H1 (cell line): ENCODE measurements around the gene SLC5A11. TPM values are rescaled to one million over a fixed set of nuclear protein-coding genes. Genes with fewer than 3 reads are reported as not detected.

Experiments
- CTCF ChIA-PET: fragments of 300-600 bp; sonication (Branson Sonifier 250); formaldehyde crosslinking; loops from one replicate; lab custom pipeline; 2021; ENCODE audit not compliant: partially characterized antibody; lab: Charles Lee
- POLR2A ChIA-PET: fragments of 300-600 bp; sonication (Branson Sonifier 250); formaldehyde crosslinking; loops from one replicate; lab custom pipeline; 2021; ENCODE audit warnings: inconsistent platforms; ENCODE audit not compliant: partially characterized antibody; lab: Charles Lee
- DNase-seq, 2 experiments: peaks; one replicate each; pipeline versions ENCODE4 v3.0.0 to v3.0.0-alpha.2; 2010 to 2022; ENCODE audit warnings: low spot score in 2 of 2, low read depth in 1 of 2, mixed read lengths in 1 of 2
- FAIRE-seq: peaks from 2 replicates; lab custom pipeline; 2011; peaks lifted over from hg19 to GRCh38; lab: Jason Lieb, UNC
- H2AFZ ChIP-seq: 2 replicates; pipeline ENCODE4 v1.8.1; 2012; ENCODE audit warnings: low read length, inconsistent platforms
- H2AK5ac ChIP-seq: 2 replicates; pipeline ENCODE4 v1.6.1; 2013; ENCODE audit warnings: low read depth, low read length
- H2BK120ac ChIP-seq: replicated peaks from 2 replicates; pipeline ENCODE3; 2013; ENCODE audit warnings: low read depth, low read length, inconsistent platforms
- H2BK12ac ChIP-seq: 2 replicates; pipeline ENCODE4 v1.6.1; 2013; ENCODE audit warnings: low read depth, low read length
- H2BK15ac ChIP-seq: 2 replicates; pipeline ENCODE4 v1.6.1; 2013; ENCODE audit warnings: low read length
- H2BK20ac ChIP-seq: 2 replicates; pipeline ENCODE4 v1.6.1; 2013; ENCODE audit warnings: low read length
- H2BK5ac ChIP-seq: 2 replicates; pipeline ENCODE4 v1.6.1; 2013; ENCODE audit warnings: low read depth, low read length
- H3K14ac ChIP-seq: 2 replicates; pipeline ENCODE4 v1.6.1; 2013; ENCODE audit warnings: inconsistent platforms; ENCODE audit not compliant: insufficient read length
- H3K18ac ChIP-seq: 2 replicates; pipeline ENCODE4 v1.6.1; 2013; ENCODE audit warnings: low read length; ENCODE audit errors: extremely low read depth
- H3K23ac ChIP-seq: 2 replicates; pipeline ENCODE4 v1.6.1; 2013; ENCODE audit warnings: inconsistent platforms; ENCODE audit not compliant: insufficient read length
- H3K23me2 ChIP-seq: 2 replicates; pipeline ENCODE4 v1.6.1; 2013; ENCODE audit warnings: low read depth, low read length
- H3K27ac ChIP-seq: 2 replicates; pipeline ENCODE4 v1.6.1; 2011; ENCODE audit warnings: low read depth, low read length, inconsistent platforms
- H3K27me3 ChIP-seq, 4 experiments: replicated peaks in 1 of 4; 1 replicate in 1 of 4; 2 replicates in 3 of 4; pipeline versions ENCODE4 v1.6.1 to v1.8.1; 2011 to 2013; ENCODE audit warnings: low read length in 3 of 4, mild to moderate bottlenecking in 3 of 4, inconsistent platforms in 2 of 4, mixed read lengths in 2 of 4, moderate library complexity in 1 of 4; ENCODE audit not compliant: control insufficient read depth in 3 of 4, insufficient read depth in 3 of 4; ENCODE audit errors: extremely low read depth in 1 of 4
- H3K36me3 ChIP-seq, 4 experiments: 2 replicates each; pipeline versions ENCODE4 v1.6.1 to v1.8.1; 2011 to 2013; ENCODE audit warnings: mild to moderate bottlenecking in 4 of 4, low read length in 3 of 4, moderate library complexity in 2 of 4, control low read depth in 1 of 4, inconsistent platforms in 1 of 4; ENCODE audit not compliant: insufficient read depth in 4 of 4, control insufficient read depth in 2 of 4
- H3K4ac ChIP-seq: replicated peaks from 2 replicates; pipeline ENCODE3; 2013; ENCODE audit warnings: low read length, low read depth, mixed read lengths, inconsistent platforms; ENCODE audit not compliant: insufficient read length
- H3K4me1 ChIP-seq, 4 experiments: replicated peaks in 1 of 4; 1 replicate in 1 of 4; 2 replicates in 3 of 4; pipeline versions ENCODE4 v1.6.1 to v1.8.1; 2011 to 2013; ENCODE audit warnings: low read length in 3 of 4, inconsistent platforms in 2 of 4, mixed read lengths in 1 of 4; ENCODE audit not compliant: insufficient read depth in 4 of 4, control insufficient read depth in 3 of 4
- H3K4me2 ChIP-seq, 2 experiments: 2 replicates each; pipeline versions ENCODE4 v1.6.1 to v1.8.1; 2011 to 2013; ENCODE audit warnings: low read depth in 2 of 2, low read length in 2 of 2, control low read depth in 1 of 2, inconsistent platforms in 1 of 2, mild to moderate bottlenecking in 1 of 2; ENCODE audit not compliant: insufficient read depth in 1 of 2
- H3K4me3 ChIP-seq, 4 experiments: fragments of 200-600, 300-600 bp in 1 of 4; sonication (generic), shearing (Covaris generic), sonication (Bioruptor Twin) in 1 of 4; 2 replicates each; pipeline versions ENCODE4 v1.5.1 to v1.8.1; 2011 to 2016; ENCODE audit warnings: low read length in 4 of 4, low read depth in 3 of 4, control low read depth in 2 of 4, inconsistent platforms in 2 of 4, mild to moderate bottlenecking in 2 of 4, mixed read lengths in 1 of 4, moderate library complexity in 1 of 4; ENCODE audit not compliant: insufficient read depth in 2 of 4; ENCODE audit errors: extremely low read depth in 1 of 4
- H3K56ac ChIP-seq: replicated peaks from 2 replicates; pipeline ENCODE3; 2013; ENCODE audit warnings: low read depth, mild to moderate bottlenecking, mixed read lengths, low read length, inconsistent platforms; ENCODE audit not compliant: insufficient read length
- H3K79me1 ChIP-seq: 2 replicates; pipeline ENCODE4 v1.6.1; 2013; ENCODE audit warnings: low read depth, low read length, control low read depth
- H3K79me2 ChIP-seq, 2 experiments: 2 replicates each; pipeline versions ENCODE4 v1.6.1 to v1.8.1; 2012 to 2013; ENCODE audit warnings: low read length in 2 of 2, mild to moderate bottlenecking in 2 of 2, inconsistent platforms in 1 of 2; ENCODE audit not compliant: insufficient read depth in 2 of 2, control insufficient read depth in 1 of 2
- H3K9ac ChIP-seq, 4 experiments: replicated peaks in 1 of 4; 1 replicate in 1 of 4; 2 replicates in 3 of 4; pipeline versions ENCODE4 v1.6.1 to v1.8.1; 2011 to 2013; ENCODE audit warnings: low read depth in 3 of 4, low read length in 3 of 4, control low read depth in 2 of 4, mild to moderate bottlenecking in 2 of 4, moderate library complexity in 2 of 4, inconsistent platforms in 1 of 4; ENCODE audit errors: extremely low read depth in 1 of 4
- H3K9me3 ChIP-seq, 2 experiments: 2 replicates each; pipeline versions ENCODE4 v1.6.1 to v1.8.1; 2012 to 2013; ENCODE audit warnings: mild to moderate bottlenecking in 2 of 2, moderate library complexity in 2 of 2, control low read depth in 1 of 2, inconsistent platforms in 1 of 2, low read depth in 1 of 2, low read length in 1 of 2, mixed read lengths in 1 of 2; ENCODE audit not compliant: insufficient read depth in 2 of 2
- H4K20me1 ChIP-seq, 2 experiments: replicated peaks in 1 of 2; 2 replicates each; pipeline versions ENCODE3 to v1.8.1; 2011 to 2013; ENCODE audit warnings: inconsistent platforms in 2 of 2, low read length in 2 of 2, mild to moderate bottlenecking in 1 of 2; ENCODE audit not compliant: insufficient read depth in 2 of 2, control insufficient read depth in 1 of 2
- H4K5ac ChIP-seq: 2 replicates; pipeline ENCODE4 v1.6.1; 2013; ENCODE audit warnings: low read length, low read depth, mixed read lengths, inconsistent platforms; ENCODE audit not compliant: insufficient read length
- H4K8ac ChIP-seq: 2 replicates; pipeline ENCODE4 v1.8.0; 2013; ENCODE audit warnings: mild to moderate bottlenecking, moderate library complexity, low read length, inconsistent platforms; ENCODE audit not compliant: insufficient read depth; ENCODE audit errors: extremely low read depth
- H4K91ac ChIP-seq: replicated peaks from 2 replicates; pipeline ENCODE3; 2013; ENCODE audit warnings: low read length, mixed read lengths, inconsistent platforms; ENCODE audit not compliant: insufficient read length
- CBX5 ChIP-seq: fragments of 300-800, 300-1000 bp; sonication (generic); IDR thresholded peaks from 2 replicates; pipeline ENCODE4 v1.7.1; 2016; ENCODE audit warnings: antibody characterized with exemption, low read length, low read depth
- TAF7 ChIP-seq: optimal IDR thresholded peaks from 2 replicates; pipeline ENCODE3; 2011; ENCODE audit warnings: low read depth, mild to moderate bottlenecking, inconsistent platforms, low read length, moderate library complexity, borderline replicate concordance
- WGBS, 2 experiments: shearing (Covaris generic) in 1 of 2; methylation state at CpG; one replicate each; pipeline versions ENCODE4 v1.1.6 to v1.1.7; 2013 to 2015; ENCODE audit warnings: low lambda C conversion rate in 2 of 2, mixed read lengths in 2 of 2, inconsistent platforms in 1 of 2, low coverage in 1 of 2, missing lambda C conversion rate in 1 of 2; ENCODE audit not compliant: insufficient replicate concordance in 2 of 2, insufficient coverage in 1 of 2, insufficient read length in 1 of 2; ENCODE audit errors: extremely low coverage in 1 of 2, missing lambda C conversion rate in 1 of 2; 5-methylcytosine and 5-hydroxymethylcytosine counted together
- polyA plus RNA-seq, 7 experiments: library from polyadenylated mRNA; depleted of rRNA in 3 of 7; stranded (reverse) in 5 of 7; unstranded in 2 of 7; fragments of >200 nt in 5 of 7; fragments of 200-250 nt in 2 of 7; gene quantifications; 1 replicate in 5 of 7; 2 replicates in 1 of 7; 4 replicates in 1 of 7; pipeline versions ENCODE4 v1.2.1 to v1.2.3, GENCODE V29; 2011 to 2013; ENCODE audit warnings: missing spikeins in 2 of 7, mixed read lengths in 2 of 7
- total RNA-seq: library from RNA; stranded (reverse); fragmentation: NEBNext Ultra II Directional; extraction: Animal tissue kit (Norgen Biotek cat#: 25700); gene quantifications from 2 replicates; pipeline ENCODE4 v1.2.1, GENCODE V29; 2021

Gene SLC5A11
- total and polyA plus RNA-seq, 2 of the 8 experiments (the other 6 are each of a cell fraction or from before 2014, with no cell fraction given), result 0.26 to 0.59 TPM

DNA sequence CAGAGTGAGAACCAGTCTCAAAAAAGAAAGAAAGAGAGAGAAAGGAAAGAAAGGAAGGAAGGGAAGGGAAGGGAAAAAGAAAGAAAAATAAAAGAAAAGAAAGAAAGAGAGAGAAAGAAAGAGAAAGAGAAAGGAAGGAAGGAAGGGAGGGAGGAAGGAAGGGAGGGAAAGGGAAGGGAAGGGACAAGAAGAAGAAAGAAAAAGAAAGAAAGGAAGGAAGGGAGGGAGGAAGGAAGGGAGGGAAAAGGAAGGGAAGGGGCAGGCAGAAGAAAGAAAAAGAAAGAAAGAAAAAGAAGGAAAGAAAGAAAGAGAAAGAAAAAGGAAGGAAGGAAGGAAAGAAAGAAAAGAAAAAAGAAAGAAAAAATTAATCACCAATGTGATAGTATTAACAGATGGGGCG, 15.7 kb downstream of the SLC5A11 start:
- Histone ChIP-seq H4K5ac (no peak overlapping the region), H3K79me2 (no peaks in the 10 kb centered on the region), H2BK15ac (no peak overlapping the region), H2BK20ac (no peak overlapping the region), H3K4me1 (no peaks in the 10 kb centered on the region), H3K56ac (no peak overlapping the region), H3K4me3 (no peak overlapping the region), H3K36me3 (no peaks in the 10 kb centered on the region), H4K8ac (no peak overlapping the region), H4K91ac (no peak overlapping the region), H3K4me2 (no peak overlapping the region), H3K23ac (no peak overlapping the region), H3K9me3 (peaks cover 0 to 3% of the 10 kb centered on the region in 2 experiments; a peak in 2 of 4 replicates), H3K4ac (no peak overlapping the region), H3K14ac (no peak overlapping the region), H3K27me3 (no peaks in the 10 kb centered on the region), H2BK5ac (no peak overlapping the region), H2BK120ac (no peak overlapping the region), H3K27ac (no peak overlapping the region), H2AK5ac (no peak overlapping the region), H2AFZ (no peak overlapping the region), H2BK12ac (no peak overlapping the region), H3K79me1 (no peaks in the 10 kb centered on the region), H4K20me1 (no peaks in the 10 kb centered on the region), H3K9ac (no peak overlapping the region), H3K23me2 (no peaks in the 10 kb centered on the region), H3K18ac (no peak overlapping the region)
- DNase-seq (no peak), FAIRE-seq (no peak)
- ChIA-PET CTCF (no interaction called here), POLR2A (no interaction called here)
- 92% methylated on average over 1 of the region's 1 CpG; no CpG with 5 or more reads in 1 of the 2 experiments for WGBS, 2 experiments
- TF ChIP-seq TAF7 (no peak), CBX5 (no peak)
